ENCODE measurements around the gene RAB37.

Gene RAB37

GRCh38 chr17:74776044-74776962 is 39.2 kb downstream of the RAB37 start, which contains the start of gene NAT9 (continued):
- TF ChIP-seq ZNF621 (tag by site-specific recombination; IDR thresholded peaks at IDR 0.05) (no peak), ZNF501 (tag by site-specific recombination; IDR thresholded peaks at IDR 0.05) (peak; percentile 62; the same call in 1 of the 2 replicates), ZNF211 (tag by site-specific recombination; IDR thresholded peaks at IDR 0.05; ENCODE audit: low read depth) (no peak), ZBTB20 (tag by site-specific recombination; IDR thresholded peaks at IDR 0.05) (peak; percentile 85; the same call in 1 of the 2 replicates), ZNF843 (tag by site-specific recombination; IDR thresholded peaks at IDR 0.05) (peak; percentile 36; the same call in 1 of the 2 replicates), ZNF548 (tag by site-specific recombination; IDR thresholded peaks at IDR 0.05) (no peak), ZSCAN4 (tag by site-specific recombination; IDR thresholded peaks at IDR 0.05) (no peak), ZNF624 (tag by site-specific recombination; IDR thresholded peaks at IDR 0.05) (no peak), ZNF768 (tag by site-specific recombination; IDR thresholded peaks at IDR 0.05) (no peak), ZNF362 (tag by site-specific recombination; IDR thresholded peaks at IDR 0.05) (no peak), RBAK (tag by site-specific recombination; IDR thresholded peaks at IDR 0.05) (no peak), ZNF530 (tag by site-specific recombination; IDR thresholded peaks at IDR 0.05; ENCODE audit: low read depth) (no peak), ZNF214 (tag by site-specific recombination; IDR thresholded peaks at IDR 0.05; ENCODE audit: borderline replicate concordance) (no peak), ZNF560 (tag by site-specific recombination; IDR thresholded peaks at IDR 0.05; ENCODE audit: borderline replicate concordance) (no peak), ZNF645 (tag by site-specific recombination; IDR thresholded peaks at IDR 0.05) (no peak), HOXA7 (CRISPR knock-in tag; IDR thresholded peaks at IDR 0.05; ENCODE audit: borderline replicate concordance) (no peak), KLF7 (tag by site-specific recombination; IDR thresholded peaks at IDR 0.05; ENCODE audit: borderline replicate concordance) (0 out of 2 replicates have a peak, but pooled peaks have one; percentile 62), ZNF335 (tag by site-specific recombination; conservative IDR thresholded peaks at IDR 0.05) (peak; percentile 81), YY2 (tag by site-specific recombination; IDR thresholded peaks at IDR 0.05) (peak; percentile 73), EGR2 (tag by site-specific recombination; IDR thresholded peaks at IDR 0.05; ENCODE audit: low read depth) (peak; percentile 97), ZNF670 (tag by site-specific recombination; IDR thresholded peaks at IDR 0.05; ENCODE audit: low read depth) (no peak), ZNF221 (tag by site-specific recombination; IDR thresholded peaks at IDR 0.05; ENCODE audit: borderline replicate concordance) (no peak), ZNF571 (tag by site-specific recombination; IDR thresholded peaks at IDR 0.05) (no peak), SP2 (tag by site-specific recombination; IDR thresholded peaks at IDR 0.05) (peak; percentile 100), ZNF280D (tag by site-specific recombination; IDR thresholded peaks at IDR 0.05) (no peak), ZNF394 (tag by site-specific recombination; IDR thresholded peaks at IDR 0.05; ENCODE audit: borderline replicate concordance) (no peak), ZBTB17 (tag by site-specific recombination; IDR thresholded peaks at IDR 0.05) (peak; percentile 57; the same call in 1 of the 2 replicates)

All from HEK293 (cell line).